Measurements from ENCODE around the gene MARK3. TPM values are rescaled to one million over a fixed set of nuclear protein-coding genes. Genes with fewer than 3 reads are reported as not detected.

The MARK3 gene
- total RNA-seq, 1 donor from 2014 or later: 124 TPM

- no peaks in the 10 kb centered on the region for H3K36me3 ChIP-seq (ENCODE audit: insufficient read depth, low read length)
- DNase-seq (ENCODE audit: low read depth) (peak; percentile 62), FAIRE-seq (no peak)
- H4K20me1 ChIP-seq (ENCODE audit: insufficient read depth, low read length): peaks cover 94% of the 10 kb centered on the region
- H3K4me2 ChIP-seq (ENCODE audit: low read length): no peak overlapping the region
- H3K27ac Mint-ChIP-seq (ENCODE audit: unreplicated experiment): peak overlapping the region; percentile 87
- H3K9me3 ChIP-seq (ENCODE audit: insufficient read depth, low read depth, low read length): no peaks in the 10 kb centered on the region
- H3K4me1 ChIP-seq (ENCODE audit: insufficient read depth, low read length): peaks cover 20% of the 10 kb centered on the region
- peaks cover 11% of the 10 kb centered on the region for H3K36me3 Mint-ChIP-seq (ENCODE audit: low read depth, unreplicated experiment)
- peaks cover 46% of the 10 kb centered on the region for H3K4me1 Mint-ChIP-seq (ENCODE audit: low read depth, unreplicated experiment)
- H3K27me3 Mint-ChIP-seq (ENCODE audit: low read depth, unreplicated experiment): no peaks in the 10 kb centered on the region
- no peaks in the 10 kb centered on the region for H3K27me3 ChIP-seq (ENCODE audit: insufficient read depth, low read length)
- H3K4me3 ChIP-seq (ENCODE audit: insufficient read depth, low read depth, low read length): no peak overlapping the region
- no peak overlapping the region for H3K27ac ChIP-seq (ENCODE audit: low read depth, low read length)
- H3K79me2 ChIP-seq (ENCODE audit: insufficient read depth, low read length): peaks cover 97% of the 10 kb centered on the region
- H3K4me3 Mint-ChIP-seq (ENCODE audit: unreplicated experiment): peak overlapping the region; percentile 50
- H3K9me3 Mint-ChIP-seq (ENCODE audit: unreplicated experiment): no peaks in the 10 kb centered on the region
- TF ChIP-seq CTCF (IDR thresholded peaks at IDR 0.05; ENCODE audit: insufficient read depth, low read depth, low read length) (peak; percentile 86), EZH2 (IDR thresholded peaks at IDR 0.05; ENCODE audit: insufficient read depth, low read length) (no peak)
- no peak overlapping the region for H3K9ac ChIP-seq (ENCODE audit: low read length)
- H2AFZ ChIP-seq (ENCODE audit: low read depth, low read length): no peak overlapping the region
Observed at GRCh38 chr14:103391048-103391447, 5.8 kb downstream of the MARK3 start.

DNA sequence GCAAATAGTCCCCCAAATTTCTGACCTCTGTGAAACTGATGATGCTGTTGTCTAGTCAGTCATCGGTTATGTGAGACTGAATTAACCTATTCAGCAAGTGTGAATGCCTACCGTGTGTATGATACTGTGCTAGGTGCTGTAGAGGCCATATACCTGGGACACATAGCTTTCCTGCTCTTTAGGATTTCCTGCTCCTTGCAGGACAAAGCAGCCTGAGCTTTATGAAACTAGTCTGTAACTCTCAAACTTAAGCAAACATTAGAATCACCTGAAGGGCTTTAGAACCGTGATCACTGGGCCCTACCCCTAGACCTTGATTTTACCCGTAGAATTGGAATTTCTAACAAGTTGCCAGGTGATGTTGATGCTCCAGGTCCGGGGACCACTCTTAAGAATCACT lies 6.9 kb downstream of the MARK3 start:
- Histone ChIP-seq H3K27ac (ENCODE audit: low read depth, low read length) (no peak overlapping the region), H2AFZ (ENCODE audit: low read depth, low read length) (no peak overlapping the region), H3K36me3 (ENCODE audit: insufficient read depth, low read length) (no peaks in the 10 kb centered on the region), H3K4me1 (ENCODE audit: insufficient read depth, low read length) (peaks cover 18% of the 10 kb centered on the region), H3K9ac (ENCODE audit: low read length) (no peak overlapping the region), H3K79me2 (ENCODE audit: insufficient read depth, low read length) (peaks cover 97% of the 10 kb centered on the region), H3K4me2 (ENCODE audit: low read length) (no peak overlapping the region), H3K27me3 (ENCODE audit: insufficient read depth, low read length) (no peaks in the 10 kb centered on the region), H3K9me3 (ENCODE audit: insufficient read depth, low read depth, low read length) (no peaks in the 10 kb centered on the region), H3K4me3 (ENCODE audit: insufficient read depth, low read depth, low read length) (no peak overlapping the region), H4K20me1 (ENCODE audit: insufficient read depth, low read length) (peaks cover 94% of the 10 kb centered on the region)
- peaks cover 51% of the 10 kb centered on the region for H3K4me1 Mint-ChIP-seq (ENCODE audit: low read depth, unreplicated experiment)
- H3K27me3 Mint-ChIP-seq (ENCODE audit: low read depth, unreplicated experiment): no peaks in the 10 kb centered on the region
- no peaks in the 10 kb centered on the region for H3K9me3 Mint-ChIP-seq (ENCODE audit: unreplicated experiment)
- no peak overlapping the region for H3K27ac Mint-ChIP-seq (ENCODE audit: unreplicated experiment)
- peaks cover 10% of the 10 kb centered on the region for H3K36me3 Mint-ChIP-seq (ENCODE audit: low read depth, unreplicated experiment)
- DNase-seq (ENCODE audit: low read depth): no peak
- no peak overlapping the region for H3K4me3 Mint-ChIP-seq (ENCODE audit: unreplicated experiment)
- FAIRE-seq: no peak
- no peak for TF ChIP-seq EZH2 (IDR thresholded peaks at IDR 0.05; ENCODE audit: insufficient read depth, low read length)
- TF ChIP-seq CTCF (IDR thresholded peaks at IDR 0.05; ENCODE audit: insufficient read depth, low read depth, low read length): no peak

GRCh38 chr14:103392572-103392971 lies 7.4 kb downstream of the MARK3 start:
- no peak for FAIRE-seq
- H4K20me1 ChIP-seq (ENCODE audit: insufficient read depth, low read length): peaks cover 94% of the 10 kb centered on the region
- no peak for TF ChIP-seq CTCF (IDR thresholded peaks at IDR 0.05; ENCODE audit: insufficient read depth, low read depth, low read length)

More at GRCh38 chr14:103392572-103392971, 7.4 kb downstream of the MARK3 start:
- Histone ChIP-seq H3K4me1 (ENCODE audit: insufficient read depth, low read length) (peaks cover 16% of the 10 kb centered on the region), H3K27ac (ENCODE audit: low read depth, low read length) (no peak overlapping the region), H3K9ac (ENCODE audit: low read length) (no peak overlapping the region), H3K36me3 (ENCODE audit: insufficient read depth, low read length) (no peaks in the 10 kb centered on the region), H3K4me2 (ENCODE audit: low read length) (no peak overlapping the region), H3K9me3 (ENCODE audit: insufficient read depth, low read depth, low read length) (no peaks in the 10 kb centered on the region), H3K27me3 (ENCODE audit: insufficient read depth, low read length) (no peaks in the 10 kb centered on the region), H3K79me2 (ENCODE audit: insufficient read depth, low read length) (peaks cover 96% of the 10 kb centered on the region), H2AFZ (ENCODE audit: low read depth, low read length) (no peak overlapping the region), H3K4me3 (ENCODE audit: insufficient read depth, low read depth, low read length) (no peak overlapping the region)
- H3K27ac Mint-ChIP-seq (ENCODE audit: unreplicated experiment): no peak overlapping the region
- H3K36me3 Mint-ChIP-seq (ENCODE audit: low read depth, unreplicated experiment): peaks cover 9% of the 10 kb centered on the region
- no peaks in the 10 kb centered on the region for H3K9me3 Mint-ChIP-seq (ENCODE audit: unreplicated experiment)
- no peaks in the 10 kb centered on the region for H3K27me3 Mint-ChIP-seq (ENCODE audit: low read depth, unreplicated experiment)
- no peak for DNase-seq (ENCODE audit: low read depth)
- no peak overlapping the region for H3K4me3 Mint-ChIP-seq (ENCODE audit: unreplicated experiment)
- peaks cover 50% of the 10 kb centered on the region for H3K4me1 Mint-ChIP-seq (ENCODE audit: low read depth, unreplicated experiment)
